HG03097 (cell line): ENCODE measurements around the gene CRISP1.
"Not testable (repeated sequence)": the region's sequence is repeated elsewhere in the genome, so short reads cannot be mapped to it uniquely, and the experiment has no call there.

Experiments used
- ATAC-seq: cut with Tn5 transposase; IDR thresholded peaks from one replicate; pipeline ENCODE4 v1.9.1; 2021; ENCODE audit not compliant: unreplicated experiment, low FRiP score

The CRISP1 gene

GRCh38 chr6:49841424-49841823, 24.9 kb downstream of the CRISP1 start:
- ATAC-seq, result no peak

- no peak for ATAC-seq
Observed at GRCh38 chr6:49839957-49840356, 26.4 kb downstream of the CRISP1 start.

GRCh38 chr6:49839162-49839561, 27.2 kb downstream of the CRISP1 start:
- ATAC-seq, result no peak

GRCh38 chr6:49835140-49835539, 31.2 kb downstream of the CRISP1 start:
- ATAC-seq, result no peak

- no peak for ATAC-seq
Observed at GRCh38 chr6:49833386-49833785, 32.9 kb downstream of the CRISP1 start.

- ATAC-seq, result peak; percentile 99
Observed at GRCh38 chr6:49826743-49827406, 39.5 kb downstream of the CRISP1 start.

GRCh38 chr6:49815166-49815565, 51.2 kb downstream of the CRISP1 start:
- no peak for ATAC-seq

- no peak for ATAC-seq
Observed at GRCh38 chr6:49813248-49813647, 53.1 kb downstream of the CRISP1 start.

GRCh38 chr6:49806145-49806544, 60.2 kb downstream of the CRISP1 start:
- ATAC-seq, result no peak

GRCh38 chr6:49805246-49805645, 61.1 kb downstream of the CRISP1 start:
- ATAC-seq, result no peak

GRCh38 chr6:49801525-49801924, 64.8 kb downstream of the CRISP1 start:
- ATAC-seq, result no peak

- no peak for ATAC-seq
Observed at GRCh38 chr6:49799090-49799489, 67.2 kb downstream of the CRISP1 start.

GRCh38 chr6:49796842-49797455, 69.4 kb downstream of the CRISP1 start:
- not testable (repeated sequence) for ATAC-seq

GRCh38 chr6:49790341-49790740, 76.0 kb downstream of the CRISP1 start:
- no peak for ATAC-seq

GRCh38 chr6:49787176-49787575, 79.2 kb downstream of the CRISP1 start, which contains the start of gene PGK2:
TSS of gene PGK2 (minus strand) at chr6:49787285. CDS start at chr6:49787187, 98 bp downstream.
- no peak for ATAC-seq

- no peak for ATAC-seq
Observed at GRCh38 chr6:49784272-49784671, 82.1 kb downstream of the CRISP1 start.
